SK-N-SH treated with all-trans-retinoic acid at 6 μM for 48 hours (cell line): ENCODE results near the gene WBP1L.

ENCODE experiments used
- PATZ1 ChIP-seq: fragments of 250-450 bp; sonication (Bioruptor Pico); IDR thresholded peaks from 2 replicates; pipeline ENCODE4 v1.8.0; 2020; ENCODE audit warnings: mild to moderate bottlenecking, moderate library complexity, borderline replicate concordance
- SNAI2 ChIP-seq: fragments of 250-450 bp; sonication (Bioruptor Pico); IDR thresholded peaks from 2 replicates; pipeline ENCODE4 v1.5.0; 2020; ENCODE audit warnings: mild to moderate bottlenecking, moderate library complexity
- TOX ChIP-seq: fragments of 250-450 bp; sonication (Bioruptor Pico); IDR thresholded peaks from 2 replicates; pipeline ENCODE4 v1.8.0; 2021; ENCODE audit warnings: mild to moderate bottlenecking, moderate library complexity, borderline replicate concordance
- ZFP3 ChIP-seq: fragments of 250-450 bp; sonication (Bioruptor Pico); IDR thresholded peaks from 2 replicates; pipeline ENCODE4 v1.5.0; 2020; ENCODE audit warnings: mild to moderate bottlenecking, moderate library complexity

- TF ChIP-seq ZFP3 (no peak), PATZ1 (CRISPR knock-in tag) (no peak), SNAI2 (CRISPR knock-in tag) (no peak), TOX (CRISPR knock-in tag) (no peak)
Measured at GRCh38 chr10:102770792-102771191, 27.0 kb downstream of the WBP1L start.
